ENCODE data around the gene STAC2. TPM values are rescaled to one million over a fixed set of nuclear protein-coding genes. Genes with fewer than 3 reads are reported as not detected.

Gene STAC2, protein sequence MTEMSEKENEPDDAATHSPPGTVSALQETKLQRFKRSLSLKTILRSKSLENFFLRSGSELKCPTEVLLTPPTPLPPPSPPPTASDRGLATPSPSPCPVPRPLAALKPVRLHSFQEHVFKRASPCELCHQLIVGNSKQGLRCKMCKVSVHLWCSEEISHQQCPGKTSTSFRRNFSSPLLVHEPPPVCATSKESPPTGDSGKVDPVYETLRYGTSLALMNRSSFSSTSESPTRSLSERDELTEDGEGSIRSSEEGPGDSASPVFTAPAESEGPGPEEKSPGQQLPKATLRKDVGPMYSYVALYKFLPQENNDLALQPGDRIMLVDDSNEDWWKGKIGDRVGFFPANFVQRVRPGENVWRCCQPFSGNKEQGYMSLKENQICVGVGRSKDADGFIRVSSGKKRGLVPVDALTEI
- total RNA-seq (2022; extraction: Qiagen RNA extraction; ENCODE audit: low read depth), result 0.93 to 1.5 TPM (median 1.3 TPM) in 5 replicates

DNA sequence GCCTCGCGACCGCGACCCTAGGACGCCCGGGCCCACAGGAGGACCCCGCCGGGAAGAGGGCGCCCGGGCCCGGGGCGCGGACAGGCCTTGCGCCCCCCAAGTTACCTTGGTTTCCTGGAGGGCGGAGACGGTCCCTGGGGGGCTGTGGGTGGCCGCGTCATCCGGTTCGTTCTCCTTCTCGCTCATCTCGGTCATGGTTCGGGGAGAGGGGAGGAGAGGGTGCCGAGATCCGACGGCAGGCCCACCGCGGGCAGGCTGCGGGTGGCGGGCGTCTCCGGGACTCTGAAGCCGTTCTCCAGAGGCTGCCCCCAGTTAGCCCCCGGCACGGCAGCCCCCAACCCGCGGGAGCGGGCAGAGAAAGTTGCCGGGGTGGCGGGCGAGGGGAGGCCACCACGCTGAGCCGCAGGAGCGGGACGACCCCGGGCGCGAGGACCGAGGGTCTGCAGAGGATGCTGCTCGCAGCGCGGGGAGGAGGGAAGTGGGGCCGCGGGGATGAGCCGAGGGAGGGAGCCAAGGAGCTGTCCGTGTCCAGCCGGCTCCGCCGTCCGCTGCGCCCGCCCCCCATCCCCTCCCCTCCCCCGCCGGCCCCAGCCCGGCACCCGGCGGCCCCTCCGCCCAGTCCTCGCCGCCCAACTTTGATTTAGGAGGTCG is at the start of gene STAC2:
Gene STAC2 (minus strand): TSS at position 638 of the 651 bp plus-strand sequence. CDS start 443 bp downstream, at position 195.

DNA sequence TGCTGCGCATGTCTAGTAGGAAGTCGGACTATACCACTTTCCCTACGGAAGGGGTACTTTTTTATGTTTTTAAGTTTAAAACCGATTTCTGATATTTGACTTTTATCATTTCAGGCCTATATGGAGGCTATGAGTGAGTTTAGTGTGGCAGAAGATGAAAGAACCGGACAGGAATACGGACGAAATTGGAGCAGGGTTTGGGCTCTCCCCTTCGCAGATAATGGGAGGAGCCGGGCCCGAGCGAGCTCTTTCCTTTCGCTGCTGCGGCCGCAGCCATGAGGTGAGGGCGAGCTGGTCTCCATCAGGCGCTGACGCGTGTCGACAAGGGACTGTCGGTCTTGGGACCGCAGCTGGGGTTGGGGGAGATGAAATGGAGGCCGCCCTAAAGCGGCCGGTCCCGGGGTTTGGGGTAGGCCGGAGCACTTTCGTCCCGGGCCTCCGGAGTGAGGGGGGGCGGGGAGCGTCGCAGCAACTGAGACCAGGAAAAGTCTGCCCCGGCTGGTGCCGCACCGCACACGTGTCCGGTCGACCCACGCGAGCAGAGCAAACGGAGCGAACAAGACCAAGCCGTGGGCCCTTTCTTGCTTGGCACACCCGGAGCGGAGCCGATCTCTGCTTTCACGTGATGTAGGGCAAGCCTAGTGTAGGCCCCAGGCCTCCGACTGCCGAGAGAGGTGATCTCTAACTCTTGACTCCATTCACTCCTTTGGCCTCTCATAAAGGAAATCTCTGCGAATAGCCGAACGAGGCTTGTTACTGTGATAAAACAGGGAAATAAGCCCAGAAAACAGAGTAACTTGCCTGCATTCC is 25.5 kb downstream of the STAC2 start, which contains the start of gene RPL19:
Gene RPL19 (plus strand): TSS at position 214 of the 810 bp plus-strand sequence. CDS start 62 bp downstream, at position 276.

DNA sequence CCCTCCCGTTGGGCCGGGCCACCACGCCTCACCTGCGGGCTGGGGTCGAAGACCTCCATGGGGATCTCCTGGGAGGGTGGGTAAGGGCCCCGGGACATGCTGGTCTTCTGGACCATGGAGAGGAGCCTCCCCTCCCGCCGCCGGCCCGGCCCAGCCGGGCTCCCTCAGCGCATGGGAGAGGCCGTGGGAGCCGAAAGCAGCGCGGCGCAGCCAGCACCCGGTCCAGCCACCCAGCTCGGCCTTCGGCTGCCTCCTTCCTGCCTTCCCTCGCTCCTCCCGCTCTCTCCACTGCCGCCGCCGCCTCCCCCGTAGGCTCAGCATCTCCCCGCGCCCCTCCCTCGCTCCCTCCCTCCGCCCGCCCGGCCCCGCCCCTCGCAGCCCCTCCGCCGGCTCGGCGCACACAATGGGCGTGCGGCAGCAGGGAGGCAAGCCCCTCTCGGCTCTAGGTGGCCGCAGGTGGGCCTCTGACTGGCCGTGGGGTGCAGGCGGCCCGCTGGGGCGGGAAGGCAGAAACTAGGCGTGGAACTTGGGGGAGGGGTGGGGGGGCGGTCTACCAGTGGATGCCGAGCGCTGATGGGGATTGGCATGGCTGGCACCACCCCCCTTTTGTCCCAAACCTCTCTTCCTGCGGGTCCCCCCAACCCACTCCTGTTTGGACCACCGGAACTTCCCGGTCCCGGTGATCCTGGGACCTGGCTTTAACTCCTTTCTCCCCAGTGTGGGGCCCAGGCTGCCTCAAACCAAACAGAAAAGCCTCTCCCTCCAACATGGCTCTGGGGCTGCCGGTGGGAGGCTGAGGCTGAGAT is 28.2 kb downstream of the STAC2 start, which contains the start of gene CACNB1:
Gene CACNB1 (minus strand): TSS at position 290 of the 806 bp plus-strand sequence. CDS start 174 bp downstream, at position 116.

DNA sequence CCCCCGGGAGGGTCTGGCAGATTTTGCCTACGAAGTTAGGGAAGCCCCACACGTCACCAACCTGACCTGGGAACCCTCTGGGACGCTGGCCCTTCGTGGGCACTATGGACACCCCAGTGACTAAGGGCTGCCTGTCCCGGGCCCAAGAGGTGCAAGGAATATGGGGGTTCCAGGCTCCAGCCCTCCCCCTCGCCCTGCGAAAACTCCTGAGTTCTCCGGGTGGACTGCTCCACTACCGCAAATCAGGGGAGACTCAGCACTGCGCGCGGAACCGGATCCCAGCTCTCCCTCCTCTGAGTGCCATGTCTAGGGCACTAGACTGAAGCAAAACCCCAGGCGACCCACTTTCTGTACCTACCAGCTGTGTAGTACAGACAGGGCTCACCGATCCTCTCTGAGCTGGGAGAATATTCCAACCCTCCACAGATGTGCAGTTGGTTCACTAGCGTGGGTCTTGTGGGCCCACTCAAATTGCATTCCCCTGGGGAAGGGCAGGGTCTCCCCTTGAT is 59.9 kb downstream of the STAC2 start, which contains the start of gene ARL5C:
Gene ARL5C (minus strand): TSS at position 321 of the 509 bp plus-strand sequence. CDS start 401 bp downstream, outside the sequence.

Other genes with a start within 250 kb of the STAC2 start
- gene PLXDC1, start 74.3 kb downstream of the STAC2 start, total RNA-seq (2022; extraction: Qiagen RNA extraction; ENCODE audit: low read depth), result 0.11 to 0.38 TPM (median 0.21 TPM) in 5 replicates
- not detected in 5 replicates for gene ARL5C, start 59.8 kb downstream of the STAC2 start, total RNA-seq (2022; extraction: Qiagen RNA extraction; ENCODE audit: low read depth)
- gene CACNB1, start 28.3 kb downstream of the STAC2 start, total RNA-seq (2022; extraction: Qiagen RNA extraction; ENCODE audit: low read depth), result 4.1 to 5.9 TPM (median 5.6 TPM) in 5 replicates
- 3,885 to 4,759 TPM (median 4,023 TPM) in 5 replicates for gene RPL19, start 25.7 kb downstream of the STAC2 start, total RNA-seq (2022; extraction: Qiagen RNA extraction; ENCODE audit: low read depth)
- gene FBXL20, start 175.7 kb upstream of the STAC2 start, total RNA-seq (2022; extraction: Qiagen RNA extraction; ENCODE audit: low read depth), result 6.9 to 9.3 TPM (median 7.4 TPM) in 5 replicates
- gene MED1, start 225.3 kb upstream of the STAC2 start, total RNA-seq (2022; extraction: Qiagen RNA extraction; ENCODE audit: low read depth), result 24.4 to 38.4 TPM (median 32.3 TPM) in 5 replicates
- gene CDK12, start 235.5 kb upstream of the STAC2 start, total RNA-seq (2022; extraction: Qiagen RNA extraction; ENCODE audit: low read depth), result 28.6 to 43.7 TPM (median 35.8 TPM) in 5 replicates